Measurements from ENCODE around the gene POU6F2. TPM values are rescaled to one million over a fixed set of nuclear protein-coding genes. Genes with fewer than 3 reads are reported as not detected.

POU6F2 gene
- total RNA-seq, 6 donors from 2014 or later = under 0.01 to 1.4 (median 0.24) TPM; not detected in 2

DNA sequence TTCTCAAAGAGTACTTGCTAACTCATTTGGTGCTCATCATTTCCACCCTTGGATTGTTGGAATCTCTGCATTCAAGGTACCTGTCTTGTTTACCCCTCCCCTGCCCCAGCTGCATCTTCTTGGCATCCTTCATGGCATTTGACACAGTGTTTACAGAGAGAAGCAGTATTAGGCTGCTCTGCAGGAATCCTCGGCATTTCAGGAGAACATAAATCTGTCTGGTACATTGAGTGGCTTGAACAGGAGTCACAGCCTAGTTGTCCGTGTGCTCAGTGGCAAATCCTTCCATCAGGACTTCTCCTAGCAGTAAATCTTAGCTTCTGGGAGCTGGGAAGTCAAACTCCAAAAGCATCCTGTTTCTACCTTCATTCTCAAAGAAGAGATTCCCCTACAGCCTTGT, 451.7 kb downstream of the POU6F2 start:
- ATAC-seq (ENCODE audit: low FRiP score in 2 of 2) (no peak), DNase-seq (no peak)
- no peak overlapping the region for H3K27ac ChIP-seq
- H3K36me3 ChIP-seq = no peaks in the 10 kb centered on the region
- 61 to 73% methylated on average over 2 of the region's 2 CpGs for WGBS, 2 donors
- H3K27me3 ChIP-seq = no peaks in the 10 kb centered on the region
- no peak for TF ChIP-seq POLR2A (IDR thresholded peaks at IDR 0.05)
- TF ChIP-seq POLR2AphosphoS5 (IDR thresholded peaks at IDR 0.05) = no peak
- TF ChIP-seq, protein P1, sequence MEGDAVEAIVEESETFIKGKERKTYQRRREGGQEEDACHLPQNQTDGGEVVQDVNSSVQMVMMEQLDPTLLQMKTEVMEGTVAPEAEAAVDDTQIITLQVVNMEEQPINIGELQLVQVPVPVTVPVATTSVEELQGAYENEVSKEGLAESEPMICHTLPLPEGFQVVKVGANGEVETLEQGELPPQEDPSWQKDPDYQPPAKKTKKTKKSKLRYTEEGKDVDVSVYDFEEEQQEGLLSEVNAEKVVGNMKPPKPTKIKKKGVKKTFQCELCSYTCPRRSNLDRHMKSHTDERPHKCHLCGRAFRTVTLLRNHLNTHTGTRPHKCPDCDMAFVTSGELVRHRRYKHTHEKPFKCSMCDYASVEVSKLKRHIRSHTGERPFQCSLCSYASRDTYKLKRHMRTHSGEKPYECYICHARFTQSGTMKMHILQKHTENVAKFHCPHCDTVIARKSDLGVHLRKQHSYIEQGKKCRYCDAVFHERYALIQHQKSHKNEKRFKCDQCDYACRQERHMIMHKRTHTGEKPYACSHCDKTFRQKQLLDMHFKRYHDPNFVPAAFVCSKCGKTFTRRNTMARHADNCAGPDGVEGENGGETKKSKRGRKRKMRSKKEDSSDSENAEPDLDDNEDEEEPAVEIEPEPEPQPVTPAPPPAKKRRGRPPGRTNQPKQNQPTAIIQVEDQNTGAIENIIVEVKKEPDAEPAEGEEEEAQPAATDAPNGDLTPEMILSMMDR (IDR thresholded peaks at IDR 0.05) = no peak
- TF ChIP-seq EP300 (IDR thresholded peaks at IDR 0.05) = no peak
- H3K4me3 ChIP-seq = no peak overlapping the region
- H3K4me1 ChIP-seq = no peaks in the 10 kb centered on the region
- H3K9me3 ChIP-seq = no peaks in the 10 kb centered on the region

GRCh38 chr7:39430441-39430840, 452.7 kb downstream of the POU6F2 start:
- DNase-seq (no peak), ATAC-seq (ENCODE audit: low FRiP score in 2 of 2) (no peak)
- Histone ChIP-seq H3K36me3 (no peaks in the 10 kb centered on the region), H3K4me3 (no peak overlapping the region), H3K27ac (no peak overlapping the region), H3K27me3 (no peaks in the 10 kb centered on the region), H3K9me3 (no peaks in the 10 kb centered on the region), H3K4me1 (no peaks in the 10 kb centered on the region)
- 89 to 95% methylated on average over 6 of the region's 6 CpGs for WGBS, 2 donors
- TF ChIP-seq, protein P1 (IDR thresholded peaks at IDR 0.05) = no peak

GRCh38 chr7:39430909-39431641, 453.4 kb downstream of the POU6F2 start:
- WGBS, 2 donors = 87 to 96% methylated on average over 6 to 8 of the region's 8 CpGs
- peak in 1 of 2 donors; percentile 24 for DNase-seq
- no peak overlapping the region for H3K27ac ChIP-seq
- no peaks in the 10 kb centered on the region for H3K9me3 ChIP-seq
- H3K27me3 ChIP-seq = no peaks in the 10 kb centered on the region
- no peak for TF ChIP-seq POLR2A (IDR thresholded peaks at IDR 0.05)
- TF ChIP-seq POLR2AphosphoS5 (IDR thresholded peaks at IDR 0.05) = no peak
- TF ChIP-seq EP300 (IDR thresholded peaks at IDR 0.05) = no peak
- TF ChIP-seq, protein P1 (IDR thresholded peaks at IDR 0.05) = no peak
- H3K4me3 ChIP-seq = no peak overlapping the region
- no peaks in the 10 kb centered on the region for H3K36me3 ChIP-seq
- peak in 1 of 2 donors; percentile 52 for ATAC-seq (ENCODE audit: low FRiP score in 2 of 2)
- no peaks in the 10 kb centered on the region for H3K4me1 ChIP-seq

GRCh38 chr7:39432368-39432767, 454.7 kb downstream of the POU6F2 start:
- H3K4me3 ChIP-seq = no peak overlapping the region
- DNase-seq (no peak), ATAC-seq (ENCODE audit: low FRiP score in 2 of 2) (no peak)
- no peaks in the 10 kb centered on the region for H3K27me3 ChIP-seq
- no peaks in the 10 kb centered on the region for H3K9me3 ChIP-seq
- TF ChIP-seq, protein P1 (IDR thresholded peaks at IDR 0.05) = no peak
- TF ChIP-seq POLR2A (IDR thresholded peaks at IDR 0.05) (no peak), POLR2AphosphoS5 (IDR thresholded peaks at IDR 0.05) (no peak), EP300 (IDR thresholded peaks at IDR 0.05) (no peak)
- WGBS, 2 donors = 66 to 70% methylated on average over 1 to 3 of the region's 3 CpGs
- H3K36me3 ChIP-seq = no peaks in the 10 kb centered on the region
- H3K27ac ChIP-seq = no peak overlapping the region
- H3K4me1 ChIP-seq = no peaks in the 10 kb centered on the region

Data from upper lobe of left lung (tissue), 6 donors.